ENCODE results near the gene ISCU.
"Not testable (repeated sequence)": the region's sequence is repeated elsewhere in the genome, so short reads cannot be mapped to it uniquely, and the experiment has no call there.

The ISCU gene

GRCh38 chr12:108589028-108589839 lies 26.8 kb downstream of the ISCU start:
- Histone ChIP-seq H3K79me2 (ENCODE audit: control insufficient read depth, low read length) (no peaks in the 10 kb centered on the region), H3K4me2 (ENCODE audit: low read length) (no peak overlapping the region), H3F3A (ENCODE audit: control insufficient read depth, insufficient read depth) (no peaks in the 10 kb centered on the region), H3K4me1 (ENCODE audit: control insufficient read depth, low read length) (no peaks in the 10 kb centered on the region), H4K20me1 (ENCODE audit: control insufficient read depth, insufficient read depth, low read depth, low read length) (no peaks in the 10 kb centered on the region), H3K36me3 (ENCODE audit: control insufficient read depth, low read length) (no peaks in the 10 kb centered on the region), H3K9me2 (replicated peaks; ENCODE audit: control insufficient read depth, low read length) (no peaks in the 10 kb centered on the region), H3K4me3 (ENCODE audit: low read length) (no peak overlapping the region), H3K9me3 (ENCODE audit: control insufficient read depth, insufficient read depth, low read length) (no peaks in the 10 kb centered on the region), H3K27me3 (ENCODE audit: control insufficient read depth, low read length) (peaks cover 14% of the 10 kb centered on the region), H3K27ac (ENCODE audit: low read depth, low read length) (no peak overlapping the region)
- TF ChIP-seq EZH2phosphoT487 (IDR thresholded peaks at IDR 0.05; ENCODE audit: borderline replicate concordance, low read length): no peak
- no peak for TF ChIP-seq CTCF (IDR thresholded peaks at IDR 0.05; ENCODE audit: low read depth, low read length, poor library complexity, severe bottlenecking)

- H3K36me3 ChIP-seq (ENCODE audit: control insufficient read depth, low read length): no peaks in the 10 kb centered on the region
Measured at GRCh38 chr12:108589840-108590229, 27.4 kb downstream of the ISCU start.

GRCh38 chr12:108590463-108590862 lies 28.1 kb downstream of the ISCU start:
- not testable (repeated sequence) for H3K9me2 ChIP-seq (replicated peaks; ENCODE audit: control insufficient read depth, low read length); H3K4me1 ChIP-seq (ENCODE audit: control insufficient read depth, low read length); H3K4me2 ChIP-seq (ENCODE audit: low read length); H3K9me3 ChIP-seq (ENCODE audit: control insufficient read depth, insufficient read depth, low read length); H3F3A ChIP-seq (ENCODE audit: control insufficient read depth, insufficient read depth); H3K27ac ChIP-seq (ENCODE audit: low read depth, low read length); H3K79me2 ChIP-seq (ENCODE audit: control insufficient read depth, low read length); H3K4me3 ChIP-seq (ENCODE audit: low read length); H3K36me3 ChIP-seq (ENCODE audit: control insufficient read depth, low read length); H4K20me1 ChIP-seq (ENCODE audit: control insufficient read depth, insufficient read depth, low read depth, low read length); H3K27me3 ChIP-seq (ENCODE audit: control insufficient read depth, low read length)

More at GRCh38 chr12:108589840-108590229, 27.4 kb downstream of the ISCU start:
- H3K27me3 ChIP-seq (ENCODE audit: control insufficient read depth, low read length): peaks cover 8% of the 10 kb centered on the region
- no peaks in the 10 kb centered on the region for H3F3A ChIP-seq (ENCODE audit: control insufficient read depth, insufficient read depth)
- H3K79me2 ChIP-seq (ENCODE audit: control insufficient read depth, low read length): no peaks in the 10 kb centered on the region
- H3K4me2 ChIP-seq (ENCODE audit: low read length): no peak overlapping the region
- H3K9me2 ChIP-seq (replicated peaks; ENCODE audit: control insufficient read depth, low read length): no peaks in the 10 kb centered on the region
- no peaks in the 10 kb centered on the region for H3K4me1 ChIP-seq (ENCODE audit: control insufficient read depth, low read length)
- no peak overlapping the region for H3K4me3 ChIP-seq (ENCODE audit: low read length)
- no peaks in the 10 kb centered on the region for H4K20me1 ChIP-seq (ENCODE audit: control insufficient read depth, insufficient read depth, low read depth, low read length)
- no peaks in the 10 kb centered on the region for H3K9me3 ChIP-seq (ENCODE audit: control insufficient read depth, insufficient read depth, low read length)
- no peak overlapping the region for H3K27ac ChIP-seq (ENCODE audit: low read depth, low read length)
- TF ChIP-seq EZH2phosphoT487 (IDR thresholded peaks at IDR 0.05; ENCODE audit: borderline replicate concordance, low read length) (no peak), CTCF (IDR thresholded peaks at IDR 0.05; ENCODE audit: low read depth, low read length, poor library complexity, severe bottlenecking) (no peak)

DNA sequence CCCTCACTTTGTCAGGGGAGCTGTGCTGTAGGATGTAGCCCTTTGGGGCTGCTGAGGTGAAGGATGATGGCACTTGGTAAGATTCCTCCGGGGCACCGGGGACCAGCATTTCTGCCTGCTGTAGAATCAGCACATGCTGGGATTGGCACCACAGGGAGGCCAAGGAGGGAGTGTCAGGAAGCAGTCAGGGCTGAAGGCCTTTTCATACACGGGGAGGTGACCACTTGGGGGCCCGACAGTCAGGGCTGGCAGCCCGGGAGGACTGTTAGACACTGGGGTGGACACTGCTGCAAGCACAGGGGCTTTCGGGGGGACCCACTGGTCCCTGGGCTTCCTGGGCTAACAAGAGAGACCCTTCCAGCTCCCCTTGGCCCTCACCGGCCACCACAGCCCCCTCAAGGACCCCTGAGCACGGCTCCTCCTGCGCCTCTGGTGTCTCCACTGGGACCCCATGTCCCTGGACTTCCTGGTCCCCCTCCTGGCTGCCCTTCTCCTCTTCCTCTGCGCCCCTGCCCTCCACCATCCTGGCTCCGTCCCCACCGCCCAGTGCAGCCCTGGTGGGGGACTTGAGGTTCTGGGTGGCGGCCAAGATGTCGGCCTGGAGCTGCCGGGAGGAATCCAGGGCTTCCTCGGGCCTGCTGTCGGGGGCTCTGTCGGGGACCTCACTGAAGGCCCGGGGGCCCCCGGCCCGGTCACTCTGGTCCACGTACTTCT lies 29.0 kb downstream of the ISCU start:
- Histone ChIP-seq H3K79me2 (ENCODE audit: control insufficient read depth, low read length) (no peaks in the 10 kb centered on the region), H3K4me2 (ENCODE audit: low read length) (no peak overlapping the region), H3K4me3 (ENCODE audit: low read length) (no peak overlapping the region), H3F3A (ENCODE audit: control insufficient read depth, insufficient read depth) (no peaks in the 10 kb centered on the region), H3K27me3 (ENCODE audit: control insufficient read depth, low read length) (peaks cover 2% of the 10 kb centered on the region), H3K27ac (ENCODE audit: low read depth, low read length) (no peak overlapping the region), H3K9me3 (ENCODE audit: control insufficient read depth, insufficient read depth, low read length) (no peaks in the 10 kb centered on the region), H4K20me1 (ENCODE audit: control insufficient read depth, insufficient read depth, low read depth, low read length) (no peaks in the 10 kb centered on the region), H3K4me1 (ENCODE audit: control insufficient read depth, low read length) (no peaks in the 10 kb centered on the region), H3K9me2 (replicated peaks; ENCODE audit: control insufficient read depth, low read length) (no peaks in the 10 kb centered on the region), H3K36me3 (ENCODE audit: control insufficient read depth, low read length) (no peaks in the 10 kb centered on the region)
- TF ChIP-seq EZH2phosphoT487 (IDR thresholded peaks at IDR 0.05; ENCODE audit: borderline replicate concordance, low read length): no peak
